Endothelial cell of umbilical vein (primary cell): ENCODE results near the gene BLID. TPM values are rescaled to one million over a fixed set of nuclear protein-coding genes. Genes with fewer than 3 reads are reported as not detected.

ENCODE experiments used
- BruUV-seq: library from RNA; stranded (reverse); fragments of 400-500 nt; replicated peaks from 2 replicates; lab custom pipeline; 2021; lab: Mats Ljungman, UMichigan
- CTCF ChIA-PET: fragments of 300-600, 350-600 bp; sonication (Branson Sonifier 250); formaldehyde crosslinking; loops from one replicate; lab custom pipeline; 2021; ENCODE audit warnings: antibody characterized with exemption, inconsistent platforms; lab: Charles Lee
- POLR2A ChIA-PET: fragments of 300-600, 350-600 bp; sonication (Branson Sonifier 250); formaldehyde crosslinking; loops from one replicate; lab custom pipeline; 2021; ENCODE audit warnings: antibody characterized with exemption, inconsistent platforms; lab: Charles Lee
- DNase-seq: peaks from one replicate; pipeline ENCODE4 v3.0.0-alpha.2; 2011; ENCODE audit warnings: low read depth, low spot score
- FAIRE-seq: peaks from 2 replicates; lab custom pipeline; 2011; peaks lifted over from hg19 to GRCh38; lab: Jason Lieb, UNC
- H2AFZ ChIP-seq: 2 replicates; pipeline ENCODE4 v1.6.0; 2012; ENCODE audit warnings: low read depth, low read length, control low read depth, inconsistent platforms
- H3K27ac ChIP-seq: 2 replicates; pipeline ENCODE4 v1.5.1; 2011; ENCODE audit warnings: low read depth, mild to moderate bottlenecking, control low read depth, low read length, moderate library complexity; ENCODE audit not compliant: insufficient read depth
- H3K27me3 ChIP-seq, 2 experiments: 2 replicates each; pipeline versions ENCODE4 v1.6.0 to v1.6.1; 2011; ENCODE audit warnings: low read length in 2 of 2, mixed read lengths in 1 of 2; ENCODE audit not compliant: control insufficient read depth in 2 of 2, insufficient read depth in 2 of 2
- H3K36me3 ChIP-seq, 2 experiments: 2 replicates in 1 of 2; 3 replicates in 1 of 2; pipeline ENCODE4 v1.5.1; 2011; ENCODE audit warnings: low read length in 2 of 2, mild to moderate bottlenecking in 1 of 2, moderate library complexity in 1 of 2; ENCODE audit not compliant: control insufficient read depth in 2 of 2, insufficient read depth in 2 of 2; ENCODE audit errors: extremely low read depth in 1 of 2
- H3K4me1 ChIP-seq: 3 replicates; pipeline ENCODE4 v1.5.1; 2011; ENCODE audit warnings: mild to moderate bottlenecking, low read length; ENCODE audit not compliant: control insufficient read depth, insufficient read depth; ENCODE audit errors: extremely low read depth
- H3K4me2 ChIP-seq: 2 replicates; pipeline ENCODE4 v1.6.1; 2011; ENCODE audit warnings: low read length, control low read depth, mixed read lengths; ENCODE audit not compliant: insufficient read depth
- H3K4me3 ChIP-seq, 3 experiments: fragments of 200-600 bp in 1 of 3; sonication (generic), shearing (Covaris generic) in 1 of 3; replicated peaks in 1 of 3; 2 replicates each; pipeline ENCODE4 v1.5.1; 2011 to 2016; ENCODE audit warnings: control low read depth in 3 of 3, low read length in 3 of 3, mild to moderate bottlenecking in 2 of 3, inconsistent platforms in 1 of 3, low read depth in 1 of 3, moderate library complexity in 1 of 3; ENCODE audit not compliant: insufficient read depth in 1 of 3
- H3K79me2 ChIP-seq: 2 replicates; pipeline ENCODE4 v1.6.0; 2012; ENCODE audit warnings: low read length, inconsistent platforms; ENCODE audit not compliant: control insufficient read depth, insufficient read depth
- H3K9ac ChIP-seq: replicated peaks from 2 replicates; pipeline ENCODE3; 2011; ENCODE audit warnings: low read length, control low read depth; ENCODE audit not compliant: insufficient read depth; ENCODE audit errors: extremely low read depth
- H3K9me1 ChIP-seq: replicated peaks from 3 replicates; pipeline ENCODE4 v1.6.0; 2011; ENCODE audit warnings: mild to moderate bottlenecking, low read length; ENCODE audit not compliant: control insufficient read depth, insufficient read depth; ENCODE audit errors: extremely low read depth
- H3K9me3 ChIP-seq: replicated peaks from 2 replicates; pipeline ENCODE4 v1.5.1; 2012; ENCODE audit warnings: low read length, inconsistent platforms; ENCODE audit not compliant: control insufficient read depth, insufficient read depth
- H4K20me1 ChIP-seq: replicated peaks from 2 replicates; pipeline ENCODE3; 2011; ENCODE audit warnings: mild to moderate bottlenecking, low read length; ENCODE audit not compliant: control insufficient read depth, insufficient read depth; ENCODE audit errors: extremely low read depth
- CTCF ChIP-seq, 2 donors: IDR thresholded peaks; 1 replicate in 1 of 2; 2 replicates in 1 of 2; pipeline ENCODE4 v1.5.1; 2011; ENCODE audit warnings: low read length in 2 of 2, mild to moderate bottlenecking in 2 of 2, moderate library complexity in 2 of 2, control low read depth in 1 of 2, inconsistent platforms in 1 of 2, low read depth in 1 of 2; ENCODE audit not compliant: insufficient read depth in 1 of 2; ENCODE audit errors: extremely low read depth in 1 of 2
- EZH2 ChIP-seq: IDR thresholded peaks from 2 replicates; pipeline ENCODE4 v1.6.1; 2012; ENCODE audit warnings: borderline replicate concordance, low read depth, mild to moderate bottlenecking, moderate library complexity, low read length, inconsistent platforms; ENCODE audit not compliant: severe bottlenecking
- FOS ChIP-seq: IDR thresholded peaks from 2 replicates; pipeline ENCODE4 v1.6.1; 2011; ENCODE audit warnings: mild to moderate bottlenecking, low read length, moderate library complexity, borderline replicate concordance; ENCODE audit not compliant: insufficient read depth
- GATA2 ChIP-seq: IDR thresholded peaks from 2 replicates; pipeline ENCODE4 v1.7.0; 2011; ENCODE audit warnings: low read depth, mild to moderate bottlenecking, moderate library complexity, mixed read lengths, low read length; ENCODE audit not compliant: insufficient read length, insufficient read depth
- JUN ChIP-seq: IDR thresholded peaks from 2 replicates; pipeline ENCODE4 v1.6.1; 2011; ENCODE audit warnings: borderline replicate concordance, low read depth; ENCODE audit not compliant: insufficient read length, insufficient read depth
- MAX ChIP-seq: IDR thresholded peaks from 2 replicates; pipeline ENCODE4 v1.6.1; 2011; ENCODE audit not compliant: insufficient read depth, insufficient read length
- POLR2A ChIP-seq: IDR thresholded peaks from 2 replicates; pipeline ENCODE4 v1.6.1; 2012; ENCODE audit warnings: low read depth, mild to moderate bottlenecking, control low read depth, low read length
- POLR2AphosphoS5 ChIP-seq: IDR thresholded peaks from 2 replicates; pipeline ENCODE4 v1.6.1; 2012; ENCODE audit warnings: low read depth, mild to moderate bottlenecking, control low read depth, low read length, moderate library complexity; ENCODE audit not compliant: insufficient read depth
- dilution Hi-C: fragments of 300-500 bp; cut with MboI; formaldehyde crosslinking; loops from one replicate; pipeline ENCODE4 v1.15.0; 2019; ENCODE audit warnings: low sequenced_read_pairs; ENCODE audit not compliant: extremely low pct_ligation_motif_present
- intact Hi-C: fragments of 100-400 bp; cut with micrococcal nuclease; formaldehyde crosslinking; loops from one replicate; pipeline ENCODE4 v1.10.0; 2022
- polyA plus RNA-seq, 4 experiments: library from polyadenylated mRNA; depleted of rRNA in 3 of 4; stranded (reverse) in 3 of 4; unstranded in 1 of 4; fragments of >200 nt; gene quantifications; 2 replicates each; pipeline versions ENCODE4 v1.2.1 to v1.2.3, GENCODE V29; 2011 to 2012; ENCODE audit warnings: missing spikeins in 1 of 4
- total RNA-seq: library from RNA; stranded (reverse); gene quantifications from 2 replicates; pipeline ENCODE4 v1.2.3, GENCODE V29; 2021

BLID gene
- total and polyA plus RNA-seq, 2 donors (not counting 3 experiments of a cell fraction or from before 2014, with no cell fraction given): 0.12 to 3.5 TPM

GRCh38 chr11:122126024-122126688 lies 10.1 kb upstream of the BLID start:
- H3K4me2 ChIP-seq: no peak overlapping the region

GRCh38 chr11:122123263-122123929 lies 7.4 kb upstream of the BLID start:
- dilution Hi-C loops (no loop called here), intact Hi-C loops (no loop called here)
- H2AFZ ChIP-seq: no peak overlapping the region
- no peak overlapping the region for H3K4me2 ChIP-seq
- peaks cover 0 to 7% of the 10 kb centered on the region in 2 experiments for H3K36me3 ChIP-seq
- H4K20me1 ChIP-seq: no peaks in the 10 kb centered on the region
- H3K9ac ChIP-seq: no peak overlapping the region
- DNase-seq (no peak), FAIRE-seq (no peak)
- ChIA-PET CTCF (no interaction called here), POLR2A (interaction anchor here (0.6 kb wide), 1 partner anchor 20 kb away, joined by 5 read pairs; no protein-coding TSS in a partner anchor)
- H3K27ac ChIP-seq: no peak overlapping the region
- H3K4me1 ChIP-seq: no peaks in the 10 kb centered on the region
- H3K79me2 ChIP-seq: peaks cover 80% of the 10 kb centered on the region
- TF ChIP-seq EZH2 (no peak), GATA2 (no peak), FOS (no peak), POLR2A (no peak), JUN (no peak), MAX (no peak), CTCF (IDR thresholded peaks at IDR 0.05; ENCODE audit: extremely low read depth in 1 of 2, insufficient read depth in 1 of 2, low read depth in 1 of 2, low read length in 2 of 2) (no peak), POLR2AphosphoS5 (no peak)
- BruUV-seq: no TSS peak
- H3K9me3 ChIP-seq: no peaks in the 10 kb centered on the region
- H3K27me3 ChIP-seq: no peaks in the 10 kb centered on the region
- no peaks in the 10 kb centered on the region for H3K9me1 ChIP-seq
- no peak overlapping the region for H3K4me3 ChIP-seq

More at GRCh38 chr11:122126024-122126688, 10.1 kb upstream of the BLID start:
- no TSS peak for BruUV-seq
- Histone ChIP-seq H3K4me3 (no peak overlapping the region), H3K79me2 (peaks cover 92% of the 10 kb centered on the region), H3K4me1 (no peaks in the 10 kb centered on the region), H3K9me1 (no peaks in the 10 kb centered on the region), H3K36me3 (peaks cover 0 to 7% of the 10 kb centered on the region in 2 experiments), H3K9me3 (no peaks in the 10 kb centered on the region), H3K27ac (no peak overlapping the region), H3K27me3 (no peaks in the 10 kb centered on the region), H4K20me1 (peaks cover 3% of the 10 kb centered on the region), H2AFZ (no peak overlapping the region), H3K9ac (no peak overlapping the region)
- CTCF ChIA-PET: interaction anchor here (1.0 to 2.3 kb wide), 3 partner anchors 10 to 18 kb away, joined by 4 to 10 read pairs (median 6); no protein-coding TSS in a partner anchor
- POLR2A ChIA-PET: no interaction called here
- no peak for DNase-seq
- intact Hi-C loops (no loop called here), dilution Hi-C loops (no loop called here)
- FAIRE-seq: no peak
- TF ChIP-seq GATA2: no peak
- peak; percentile 16 for TF ChIP-seq POLR2AphosphoS5
